HFF-Myc (cell line): Measurements from ENCODE around the gene HOXB3.
"Not testable (repeated sequence)": the region's sequence is repeated elsewhere in the genome, so short reads cannot be mapped to it uniquely, and the experiment has no call there.

Experiments
- DNase-seq: peaks from one replicate; pipeline ENCODE4 v3.0.0-alpha.2; 2011; ENCODE audit warnings: low read depth; ENCODE audit errors: extremely low read depth
- H3K4me3 ChIP-seq: replicated peaks from 2 replicates; pipeline ENCODE4 v1.5.1; 2011; ENCODE audit warnings: low read depth, mild to moderate bottlenecking, control low read depth, low read length
- CTCF ChIP-seq: IDR thresholded peaks from 2 replicates; pipeline ENCODE4 v1.5.1; 2012; ENCODE audit warnings: mild to moderate bottlenecking, low read depth, low read length, control low read depth; ENCODE audit errors: missing control alignments

Gene HOXB3

GRCh38 chr17:48514477-48514876 is 75.6 kb downstream of the HOXB3 start:
- no peak for TF ChIP-seq CTCF
- DNase-seq: no peak
- H3K4me3 ChIP-seq: no peak overlapping the region

GRCh38 chr17:48513666-48514455 is 76.2 kb downstream of the HOXB3 start:
- no peak for TF ChIP-seq CTCF
- H3K4me3 ChIP-seq: no peak overlapping the region
- DNase-seq: no peak

- no peak for TF ChIP-seq CTCF
- no peak for DNase-seq
- H3K4me3 ChIP-seq: no peak overlapping the region
Observed at GRCh38 chr17:48513097-48513496, 76.9 kb downstream of the HOXB3 start.

- TF ChIP-seq CTCF: no peak
- DNase-seq: no peak
- no peak overlapping the region for H3K4me3 ChIP-seq
Observed at GRCh38 chr17:48510761-48511604, 79.1 kb downstream of the HOXB3 start.

GRCh38 chr17:48510381-48510760 is 79.7 kb downstream of the HOXB3 start:
- DNase-seq: no peak
- no peak overlapping the region for H3K4me3 ChIP-seq
- no peak for TF ChIP-seq CTCF

- H3K4me3 ChIP-seq, DNase-seq: not testable (repeated sequence)
Observed at GRCh38 chr17:48509708-48510107, 80.3 kb downstream of the HOXB3 start.

- DNase-seq: no peak
- no peak for TF ChIP-seq CTCF
- no peak overlapping the region for H3K4me3 ChIP-seq
Observed at GRCh38 chr17:48506246-48506645, 83.8 kb downstream of the HOXB3 start.
